Right atrium auricular region (tissue), 2 donors: ENCODE data around the gene SEC24C. TPM values are rescaled to one million over a fixed set of nuclear protein-coding genes. Genes with fewer than 3 reads are reported as not detected.

Source experiments
- DNase-seq: peaks from one replicate; pipeline ENCODE4 v3.0.0-alpha.2; 2019; ENCODE audit warnings: low spot score
- H3K27ac ChIP-seq, 2 donors: fragments of 200-600 bp; sonication (generic); 1 replicate in 1 of 2; 2 replicates in 1 of 2; pipeline ENCODE4 v1.5.1; 2016 to 2019
- H3K27me3 ChIP-seq, 2 donors: fragments of 200-600 bp; sonication (generic); one replicate each; pipeline versions ENCODE4 v1.5.1 to v1.6.0; 2017 to 2019
- H3K36me3 ChIP-seq: fragments of 200-600 bp; sonication (generic); one replicate; pipeline ENCODE4 v1.5.1; 2016
- H3K4me1 ChIP-seq, 2 donors: fragments of 200-600 bp; sonication (generic); one replicate each; pipeline versions ENCODE4 v1.5.1 to v1.6.0; 2017 to 2019
- H3K4me3 ChIP-seq, 2 donors: fragments of 200-600 bp; sonication (generic); 1 replicate in 1 of 2; 2 replicates in 1 of 2; pipeline ENCODE4 v1.5.1; 2017 to 2019; ENCODE audit warnings: mild to moderate bottlenecking in 1 of 2, moderate library complexity in 1 of 2
- H3K9me3 ChIP-seq, 2 donors: fragments of 200-600 bp; sonication (generic); one replicate each; pipeline ENCODE4 v1.5.1; 2019
- CTCF ChIP-seq, 2 donors: fragments of 200-600 bp; sonication (generic); IDR thresholded peaks; one replicate each; pipeline ENCODE4 v1.5.1; 2019; ENCODE audit warnings: antibody characterized with exemption in 2 of 2
- total RNA-seq, 2 donors: library from RNA; depleted of rRNA; stranded (reverse); fragments of >200 nt; gene quantifications; one replicate each; pipeline ENCODE4 v1.1.0, GENCODE V29; 2016

Gene SEC24C
- total RNA-seq, 2 donors from 2014 or later, result 38.5 to 51.8 TPM

GRCh38 chr10:73742454-73742734, 1.8 kb upstream of the SEC24C start:
- DNase-seq, result no peak
- Histone ChIP-seq H3K4me3 (no peak overlapping the region), H3K4me1 (peaks cover 0 to 35% of the 10 kb centered on the region in 2 donors), H3K9me3 (no peaks in the 10 kb centered on the region), H3K27me3 (no peaks in the 10 kb centered on the region), H3K36me3 (peaks cover 13% of the 10 kb centered on the region), H3K27ac (no peak overlapping the region)
- no peak for TF ChIP-seq CTCF (IDR thresholded peaks at IDR 0.05)

- no peak for TF ChIP-seq CTCF (IDR thresholded peaks at IDR 0.05)
- H3K4me3 ChIP-seq, result peak overlapping the region; percentile 90
- peaks cover 0 to 37% of the 10 kb centered on the region in 2 donors for H3K4me1 ChIP-seq
- no peak for DNase-seq
- H3K9me3 ChIP-seq, result no peaks in the 10 kb centered on the region
- no peaks in the 10 kb centered on the region for H3K27me3 ChIP-seq
- peak overlapping the region; percentile 87 to 90 for H3K27ac ChIP-seq
- peaks cover 20% of the 10 kb centered on the region for H3K36me3 ChIP-seq
These were observed 756 bp upstream of the SEC24C start for GRCh38 chr10:73743327-73743904.

GRCh38 chr10:73744664-73744975, 448 bp downstream of the SEC24C start:
- Histone ChIP-seq H3K4me3 (peak overlapping the region; percentile 90), H3K4me1 (peaks cover 0 to 44% of the 10 kb centered on the region in 2 donors), H3K9me3 (no peaks in the 10 kb centered on the region), H3K36me3 (peaks cover 30% of the 10 kb centered on the region), H3K27me3 (no peaks in the 10 kb centered on the region), H3K27ac (peak overlapping the region; percentile 87 to 90)
- DNase-seq, result no peak
- no peak for TF ChIP-seq CTCF (IDR thresholded peaks at IDR 0.05)

- no peaks in the 10 kb centered on the region for H3K9me3 ChIP-seq
- H3K27ac ChIP-seq, result no peak overlapping the region
- H3K4me1 ChIP-seq, result peaks cover 0 to 44% of the 10 kb centered on the region in 2 donors
- no peaks in the 10 kb centered on the region for H3K27me3 ChIP-seq
- no peak overlapping the region for H3K4me3 ChIP-seq
- no peak for TF ChIP-seq CTCF (IDR thresholded peaks at IDR 0.05)
- peaks cover 40% of the 10 kb centered on the region for H3K36me3 ChIP-seq
- no peak for DNase-seq
These were observed 2.5 kb downstream of the SEC24C start for GRCh38 chr10:73746721-73747120.

GRCh38 chr10:73750819-73751218, 6.6 kb downstream of the SEC24C start:
- TF ChIP-seq CTCF (IDR thresholded peaks at IDR 0.05), result no peak
- Histone ChIP-seq H3K4me3 (no peak overlapping the region), H3K36me3 (peaks cover 81% of the 10 kb centered on the region)

GRCh38 chr10:73756183-73756582, 12.0 kb downstream of the SEC24C start:
- H3K36me3 ChIP-seq, result peaks cover 77% of the 10 kb centered on the region
- TF ChIP-seq CTCF (IDR thresholded peaks at IDR 0.05), result no peak
- DNase-seq, result no peak

More at GRCh38 chr10:73750819-73751218, 6.6 kb downstream of the SEC24C start:
- no peaks in the 10 kb centered on the region for H3K9me3 ChIP-seq
- H3K4me1 ChIP-seq, result peaks cover 0 to 17% of the 10 kb centered on the region in 2 donors
- no peaks in the 10 kb centered on the region for H3K27me3 ChIP-seq
- H3K27ac ChIP-seq, result no peak overlapping the region
- DNase-seq, result no peak

More at GRCh38 chr10:73756183-73756582, 12.0 kb downstream of the SEC24C start:
- no peaks in the 10 kb centered on the region for H3K9me3 ChIP-seq
- no peaks in the 10 kb centered on the region for H3K27me3 ChIP-seq
- no peak overlapping the region for H3K4me3 ChIP-seq
- no peaks in the 10 kb centered on the region for H3K4me1 ChIP-seq
- no peak overlapping the region for H3K27ac ChIP-seq
